H1 (cell line): ENCODE results near the gene OSGEP. TPM values are rescaled to one million over a fixed set of nuclear protein-coding genes. Genes with fewer than 3 reads are reported as not detected.

ENCODE experiments used
- CTCF ChIA-PET: fragments of 300-600 bp; sonication (Branson Sonifier 250); formaldehyde crosslinking; loops from one replicate; lab custom pipeline; 2021; ENCODE audit not compliant: partially characterized antibody; lab: Charles Lee
- POLR2A ChIA-PET: fragments of 300-600 bp; sonication (Branson Sonifier 250); formaldehyde crosslinking; loops from one replicate; lab custom pipeline; 2021; ENCODE audit warnings: inconsistent platforms; ENCODE audit not compliant: partially characterized antibody; lab: Charles Lee
- DNase-seq, 2 experiments: peaks; one replicate each; pipeline versions ENCODE4 v3.0.0 to v3.0.0-alpha.2; 2010 to 2022; ENCODE audit warnings: low spot score in 2 of 2, low read depth in 1 of 2, mixed read lengths in 1 of 2
- FAIRE-seq: peaks from 2 replicates; lab custom pipeline; 2011; peaks lifted over from hg19 to GRCh38; lab: Jason Lieb, UNC
- H2AFZ ChIP-seq: 2 replicates; pipeline ENCODE4 v1.8.1; 2012; ENCODE audit warnings: low read length, inconsistent platforms
- H2AK5ac ChIP-seq: 2 replicates; pipeline ENCODE4 v1.6.1; 2013; ENCODE audit warnings: low read depth, low read length
- H2BK120ac ChIP-seq: replicated peaks from 2 replicates; pipeline ENCODE3; 2013; ENCODE audit warnings: low read depth, low read length, inconsistent platforms
- H2BK12ac ChIP-seq: 2 replicates; pipeline ENCODE4 v1.6.1; 2013; ENCODE audit warnings: low read depth, low read length
- H2BK15ac ChIP-seq: 2 replicates; pipeline ENCODE4 v1.6.1; 2013; ENCODE audit warnings: low read length
- H2BK20ac ChIP-seq: 2 replicates; pipeline ENCODE4 v1.6.1; 2013; ENCODE audit warnings: low read length
- H2BK5ac ChIP-seq: 2 replicates; pipeline ENCODE4 v1.6.1; 2013; ENCODE audit warnings: low read depth, low read length
- H3K14ac ChIP-seq: 2 replicates; pipeline ENCODE4 v1.6.1; 2013; ENCODE audit warnings: inconsistent platforms; ENCODE audit not compliant: insufficient read length
- H3K18ac ChIP-seq: 2 replicates; pipeline ENCODE4 v1.6.1; 2013; ENCODE audit warnings: low read length; ENCODE audit errors: extremely low read depth
- H3K23ac ChIP-seq: 2 replicates; pipeline ENCODE4 v1.6.1; 2013; ENCODE audit warnings: inconsistent platforms; ENCODE audit not compliant: insufficient read length
- H3K23me2 ChIP-seq: 2 replicates; pipeline ENCODE4 v1.6.1; 2013; ENCODE audit warnings: low read depth, low read length
- H3K27ac ChIP-seq: 2 replicates; pipeline ENCODE4 v1.6.1; 2011; ENCODE audit warnings: low read depth, low read length, inconsistent platforms
- H3K27me3 ChIP-seq, 4 experiments: replicated peaks in 1 of 4; 1 replicate in 1 of 4; 2 replicates in 3 of 4; pipeline versions ENCODE4 v1.6.1 to v1.8.1; 2011 to 2013; ENCODE audit warnings: low read length in 3 of 4, mild to moderate bottlenecking in 3 of 4, inconsistent platforms in 2 of 4, mixed read lengths in 2 of 4, moderate library complexity in 1 of 4; ENCODE audit not compliant: control insufficient read depth in 3 of 4, insufficient read depth in 3 of 4; ENCODE audit errors: extremely low read depth in 1 of 4
- H3K36me3 ChIP-seq, 4 experiments: 2 replicates each; pipeline versions ENCODE4 v1.6.1 to v1.8.1; 2011 to 2013; ENCODE audit warnings: mild to moderate bottlenecking in 4 of 4, low read length in 3 of 4, moderate library complexity in 2 of 4, control low read depth in 1 of 4, inconsistent platforms in 1 of 4; ENCODE audit not compliant: insufficient read depth in 4 of 4, control insufficient read depth in 2 of 4
- H3K4ac ChIP-seq: replicated peaks from 2 replicates; pipeline ENCODE3; 2013; ENCODE audit warnings: low read length, low read depth, mixed read lengths, inconsistent platforms; ENCODE audit not compliant: insufficient read length
- H3K4me1 ChIP-seq, 4 experiments: replicated peaks in 1 of 4; 1 replicate in 1 of 4; 2 replicates in 3 of 4; pipeline versions ENCODE4 v1.6.1 to v1.8.1; 2011 to 2013; ENCODE audit warnings: low read length in 3 of 4, inconsistent platforms in 2 of 4, mixed read lengths in 1 of 4; ENCODE audit not compliant: insufficient read depth in 4 of 4, control insufficient read depth in 3 of 4
- H3K4me2 ChIP-seq, 2 experiments: 2 replicates each; pipeline versions ENCODE4 v1.6.1 to v1.8.1; 2011 to 2013; ENCODE audit warnings: low read depth in 2 of 2, low read length in 2 of 2, control low read depth in 1 of 2, inconsistent platforms in 1 of 2, mild to moderate bottlenecking in 1 of 2; ENCODE audit not compliant: insufficient read depth in 1 of 2
- H3K4me3 ChIP-seq, 4 experiments: fragments of 200-600, 300-600 bp in 1 of 4; sonication (generic), shearing (Covaris generic), sonication (Bioruptor Twin) in 1 of 4; 2 replicates each; pipeline versions ENCODE4 v1.5.1 to v1.8.1; 2011 to 2016; ENCODE audit warnings: low read length in 4 of 4, low read depth in 3 of 4, control low read depth in 2 of 4, inconsistent platforms in 2 of 4, mild to moderate bottlenecking in 2 of 4, mixed read lengths in 1 of 4, moderate library complexity in 1 of 4; ENCODE audit not compliant: insufficient read depth in 2 of 4; ENCODE audit errors: extremely low read depth in 1 of 4
- H3K56ac ChIP-seq: replicated peaks from 2 replicates; pipeline ENCODE3; 2013; ENCODE audit warnings: low read depth, mild to moderate bottlenecking, mixed read lengths, low read length, inconsistent platforms; ENCODE audit not compliant: insufficient read length
- H3K79me1 ChIP-seq: 2 replicates; pipeline ENCODE4 v1.6.1; 2013; ENCODE audit warnings: low read depth, low read length, control low read depth
- H3K79me2 ChIP-seq, 2 experiments: 2 replicates each; pipeline versions ENCODE4 v1.6.1 to v1.8.1; 2012 to 2013; ENCODE audit warnings: low read length in 2 of 2, mild to moderate bottlenecking in 2 of 2, inconsistent platforms in 1 of 2; ENCODE audit not compliant: insufficient read depth in 2 of 2, control insufficient read depth in 1 of 2
- H3K9ac ChIP-seq, 4 experiments: replicated peaks in 1 of 4; 1 replicate in 1 of 4; 2 replicates in 3 of 4; pipeline versions ENCODE4 v1.6.1 to v1.8.1; 2011 to 2013; ENCODE audit warnings: low read depth in 3 of 4, low read length in 3 of 4, control low read depth in 2 of 4, mild to moderate bottlenecking in 2 of 4, moderate library complexity in 2 of 4, inconsistent platforms in 1 of 4; ENCODE audit errors: extremely low read depth in 1 of 4
- H3K9me3 ChIP-seq, 2 experiments: 2 replicates each; pipeline versions ENCODE4 v1.6.1 to v1.8.1; 2012 to 2013; ENCODE audit warnings: mild to moderate bottlenecking in 2 of 2, moderate library complexity in 2 of 2, control low read depth in 1 of 2, inconsistent platforms in 1 of 2, low read depth in 1 of 2, low read length in 1 of 2, mixed read lengths in 1 of 2; ENCODE audit not compliant: insufficient read depth in 2 of 2
- H4K20me1 ChIP-seq, 2 experiments: replicated peaks in 1 of 2; 2 replicates each; pipeline versions ENCODE3 to v1.8.1; 2011 to 2013; ENCODE audit warnings: inconsistent platforms in 2 of 2, low read length in 2 of 2, mild to moderate bottlenecking in 1 of 2; ENCODE audit not compliant: insufficient read depth in 2 of 2, control insufficient read depth in 1 of 2
- H4K5ac ChIP-seq: 2 replicates; pipeline ENCODE4 v1.6.1; 2013; ENCODE audit warnings: low read length, low read depth, mixed read lengths, inconsistent platforms; ENCODE audit not compliant: insufficient read length
- H4K8ac ChIP-seq: 2 replicates; pipeline ENCODE4 v1.8.0; 2013; ENCODE audit warnings: mild to moderate bottlenecking, moderate library complexity, low read length, inconsistent platforms; ENCODE audit not compliant: insufficient read depth; ENCODE audit errors: extremely low read depth
- H4K91ac ChIP-seq: replicated peaks from 2 replicates; pipeline ENCODE3; 2013; ENCODE audit warnings: low read length, mixed read lengths, inconsistent platforms; ENCODE audit not compliant: insufficient read length
- ASH2L ChIP-seq: fragments of 200-600, 300-600 bp; sonication (generic); IDR thresholded peaks from one replicate; pipeline ENCODE4 v1.7.1; 2017; ENCODE audit warnings: low read length
- ATF3 ChIP-seq: IDR thresholded peaks from 2 replicates; pipeline ENCODE4 v1.6.1; 2011; ENCODE audit warnings: low read depth, mild to moderate bottlenecking, low read length; ENCODE audit not compliant: insufficient read depth
- CTBP2 ChIP-seq: IDR thresholded peaks from 2 replicates; pipeline ENCODE4 v1.7.0; 2011; ENCODE audit warnings: borderline replicate concordance, mild to moderate bottlenecking, moderate library complexity, mixed read lengths, low read length; ENCODE audit not compliant: insufficient read depth, insufficient read length
- EZH2 ChIP-seq: fragments of 200-600 bp; sonication (generic); IDR thresholded peaks from 2 replicates; pipeline ENCODE4 v1.7.1; 2012; ENCODE audit warnings: low read depth, mild to moderate bottlenecking, moderate library complexity, low read length, inconsistent platforms; ENCODE audit not compliant: severe bottlenecking
- GTF2F1 ChIP-seq: IDR thresholded peaks from 2 replicates; pipeline ENCODE4 v1.6.1; 2012; ENCODE audit warnings: low read depth, low read length, improper control_type of control experiment, borderline replicate concordance
- PHF8 ChIP-seq: fragments of 200-600 bp; sonication (generic); conservative IDR thresholded peaks from 2 replicates; pipeline ENCODE4 v1.7.1; 2012; ENCODE audit warnings: low read depth, mild to moderate bottlenecking, inconsistent platforms, low read length, moderate library complexity
- POLR2A ChIP-seq, 2 experiments: IDR thresholded peaks; 1 replicate in 1 of 2; 2 replicates in 1 of 2; pipeline ENCODE4 v1.6.1; 2011; ENCODE audit warnings: low read depth in 2 of 2, low read length in 2 of 2, mild to moderate bottlenecking in 2 of 2; ENCODE audit errors: control extremely low read depth in 1 of 2
- RAD21 ChIP-seq, 2 experiments: IDR thresholded peaks in 1 of 2; conservative IDR thresholded peaks in 1 of 2; 2 replicates each; pipeline ENCODE4 v1.6.1; 2011; ENCODE audit warnings: low read depth in 2 of 2, low read length in 2 of 2, improper control_type of control experiment in 1 of 2, inconsistent platforms in 1 of 2, mild to moderate bottlenecking in 1 of 2, moderate library complexity in 1 of 2
- SIN3A ChIP-seq, 2 experiments: IDR thresholded peaks in 1 of 2; conservative IDR thresholded peaks in 1 of 2; 2 replicates each; pipeline ENCODE4 v1.6.1; 2011 to 2012; ENCODE audit warnings: low read length in 2 of 2, improper control_type of control experiment in 1 of 2, low read depth in 1 of 2, mild to moderate bottlenecking in 1 of 2
- SRF ChIP-seq: IDR thresholded peaks from 2 replicates; pipeline ENCODE4 v1.6.1; 2011; ENCODE audit warnings: mild to moderate bottlenecking, low read depth, low read length, moderate library complexity
- TAF1 ChIP-seq: IDR thresholded peaks from 2 replicates; pipeline ENCODE4 v1.6.1; 2011; ENCODE audit warnings: mild to moderate bottlenecking, low read depth, low read length
- TEAD4 ChIP-seq: IDR thresholded peaks from 2 replicates; pipeline ENCODE4 v1.6.1; 2012; ENCODE audit warnings: low read depth, low read length, inconsistent platforms, mixed read lengths
- YY1 ChIP-seq: IDR thresholded peaks from 2 replicates; pipeline ENCODE4 v1.6.1; 2011; ENCODE audit warnings: low read depth, mild to moderate bottlenecking, low read length
- WGBS, 2 experiments: shearing (Covaris generic) in 1 of 2; methylation state at CpG; one replicate each; pipeline versions ENCODE4 v1.1.6 to v1.1.7; 2013 to 2015; ENCODE audit warnings: low lambda C conversion rate in 2 of 2, mixed read lengths in 2 of 2, inconsistent platforms in 1 of 2, low coverage in 1 of 2, missing lambda C conversion rate in 1 of 2; ENCODE audit not compliant: insufficient replicate concordance in 2 of 2, insufficient coverage in 1 of 2, insufficient read length in 1 of 2; ENCODE audit errors: extremely low coverage in 1 of 2, missing lambda C conversion rate in 1 of 2; 5-methylcytosine and 5-hydroxymethylcytosine counted together
- polyA plus RNA-seq, 7 experiments: library from polyadenylated mRNA; depleted of rRNA in 3 of 7; stranded (reverse) in 5 of 7; unstranded in 2 of 7; fragments of >200 nt in 5 of 7; fragments of 200-250 nt in 2 of 7; gene quantifications; 1 replicate in 5 of 7; 2 replicates in 1 of 7; 4 replicates in 1 of 7; pipeline versions ENCODE4 v1.2.1 to v1.2.3, GENCODE V29; 2011 to 2013; ENCODE audit warnings: missing spikeins in 2 of 7, mixed read lengths in 2 of 7
- total RNA-seq: library from RNA; stranded (reverse); fragmentation: NEBNext Ultra II Directional; extraction: Animal tissue kit (Norgen Biotek cat#: 25700); gene quantifications from 2 replicates; pipeline ENCODE4 v1.2.1, GENCODE V29; 2021

The OSGEP gene
- total and polyA plus RNA-seq, 2 of the 8 experiments (the other 6 are each of a cell fraction or from before 2014, with no cell fraction given) = 34.4 to 78.6 TPM

GRCh38 chr14:20478894-20479293, 24.3 kb upstream of the OSGEP start:
- no peaks in the 10 kb centered on the region for H3K9me3 ChIP-seq
- no peak overlapping the region for H2AK5ac ChIP-seq
- H2BK120ac ChIP-seq = no peak overlapping the region
- no peaks in the 10 kb centered on the region for H3K79me2 ChIP-seq
- peaks cover 0 to 1% of the 10 kb centered on the region in 2 experiments for H4K20me1 ChIP-seq
- peaks cover 24 to 46% (median 38%) of the 10 kb centered on the region in 4 experiments for H3K36me3 ChIP-seq
- no peak overlapping the region for H3K14ac ChIP-seq
- DNase-seq = no peak
- WGBS, 2 experiments = 94% methylated on average over 2 of the region's 2 CpGs; no CpG with 5 or more reads in 1 of the 2 experiments
- no peak overlapping the region for H2BK12ac ChIP-seq
- no peaks in the 10 kb centered on the region for H3K4me1 ChIP-seq
- no peaks in the 10 kb centered on the region; the same call in 1 of the 2 replicates for H3K79me1 ChIP-seq
- H4K91ac ChIP-seq = no peak overlapping the region
- no peak overlapping the region for H2BK5ac ChIP-seq
- no peak overlapping the region for H2BK20ac ChIP-seq
- H3K9ac ChIP-seq = no peak overlapping the region
- no peak overlapping the region for H4K5ac ChIP-seq
- H3K18ac ChIP-seq = no peak overlapping the region
- no peak for FAIRE-seq
- H2AFZ ChIP-seq = no peak overlapping the region
- H4K8ac ChIP-seq = no peak overlapping the region
- POLR2A ChIA-PET = interaction anchor here (1.2 to 5.2 kb wide), 3 partner anchors 8 to 128 kb away, joined by 3 to 59 read pairs (median 4); partner anchors contain the start of gene PNP
- no peak overlapping the region for H3K4ac ChIP-seq
- no peak overlapping the region for H3K4me2 ChIP-seq
- H3K4me3 ChIP-seq = no peak overlapping the region
- no peak overlapping the region for H3K56ac ChIP-seq
- no peaks in the 10 kb centered on the region for H3K27me3 ChIP-seq
- no peaks in the 10 kb centered on the region; the same call in 1 of the 2 replicates for H3K23me2 ChIP-seq
- CTCF ChIA-PET = interaction anchor here (0.7 to 1.5 kb wide), 2 partner anchors 126 to 130 kb away, joined by 3 to 5 read pairs; no protein-coding TSS in a partner anchor
- no peak overlapping the region for H3K23ac ChIP-seq
- no peak overlapping the region for H3K27ac ChIP-seq
- H2BK15ac ChIP-seq = no peak overlapping the region
- TF ChIP-seq EZH2 = no peak
- no peak for TF ChIP-seq GTF2F1
- TF ChIP-seq YY1 = no peak
- TF ChIP-seq ASH2L = no peak
- TF ChIP-seq TAF1 = no peak
- no peak for TF ChIP-seq RAD21 (IDR thresholded peaks at IDR 0.05 in 1 of 2, conservative IDR thresholded peaks at IDR 0.05 in 1 of 2; ENCODE audit: low read depth in 2 of 2, low read length in 2 of 2)
- TF ChIP-seq SIN3A (conservative IDR thresholded peaks at IDR 0.05 in 1 of 2, IDR thresholded peaks at IDR 0.05 in 1 of 2; ENCODE audit: low read depth in 1 of 2, low read length in 2 of 2) = no peak
- no peak for TF ChIP-seq CTBP2
- no peak for TF ChIP-seq POLR2A (IDR thresholded peaks at IDR 0.05; ENCODE audit: control extremely low read depth in 1 of 2, low read depth in 2 of 2, low read length in 2 of 2)
- TF ChIP-seq TEAD4 = no peak
- no peak for TF ChIP-seq PHF8
- TF ChIP-seq SRF = no peak
- no peak for TF ChIP-seq ATF3
